ENCODE measurements around the gene ACSM3.

ACSM3 gene

DNA sequence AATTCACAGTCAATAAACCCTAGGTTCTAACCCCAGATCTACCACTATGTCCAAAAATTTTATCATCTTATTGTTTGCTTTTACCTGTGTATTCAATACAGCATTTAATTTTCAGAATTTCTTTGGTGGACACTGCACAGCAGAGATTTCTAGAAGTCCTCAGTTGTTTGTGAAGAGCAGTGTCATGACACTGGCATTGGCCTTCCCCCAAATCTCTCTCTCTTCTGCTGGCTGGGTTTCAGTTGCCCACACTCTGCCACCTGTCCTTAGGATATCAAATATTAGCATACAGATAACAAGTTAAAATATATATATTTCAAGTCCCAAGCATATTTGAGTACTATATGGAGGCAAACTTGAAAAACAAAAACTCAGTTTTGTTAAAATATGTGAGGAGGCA is 20.2 kb upstream of the ACSM3 start:
- H3K4me1 ChIP-seq (ENCODE audit: insufficient read depth, low read length, poor library complexity, severe bottlenecking), result peaks cover 17% of the 10 kb centered on the region
- peaks cover 13% of the 10 kb centered on the region; the same call in 1 of the 2 replicates for H3K9me3 ChIP-seq (ENCODE audit: insufficient read depth, low read depth, low read length)
- no peaks in the 10 kb centered on the region for H3K27me3 ChIP-seq (ENCODE audit: insufficient read depth, low read length, poor library complexity, severe bottlenecking)
- no peaks in the 10 kb centered on the region for H3F3A ChIP-seq (ENCODE audit: low read depth)
- H3K4me3 ChIP-seq (ENCODE audit: low read length, poor library complexity, severe bottlenecking), result no peak overlapping the region
- H3K79me2 ChIP-seq (ENCODE audit: insufficient read depth, low read length), result peaks cover 26% of the 10 kb centered on the region
- peaks cover 4% of the 10 kb centered on the region; the same call in 1 of the 2 replicates for H3K36me3 ChIP-seq (ENCODE audit: insufficient read depth, low read length)
- H3K4me2 ChIP-seq (ENCODE audit: low read depth, low read length, poor library complexity, severe bottlenecking), result no peak overlapping the region
- peaks cover 21% of the 10 kb centered on the region for H4K20me1 ChIP-seq (ENCODE audit: insufficient read depth, low read length, poor library complexity, severe bottlenecking)
- no peak overlapping the region for H2AFZ ChIP-seq (ENCODE audit: low read length)
- H3K9ac ChIP-seq (ENCODE audit: low read depth, low read length, poor library complexity, severe bottlenecking), result no peak overlapping the region
- TF ChIP-seq, protein P1, sequence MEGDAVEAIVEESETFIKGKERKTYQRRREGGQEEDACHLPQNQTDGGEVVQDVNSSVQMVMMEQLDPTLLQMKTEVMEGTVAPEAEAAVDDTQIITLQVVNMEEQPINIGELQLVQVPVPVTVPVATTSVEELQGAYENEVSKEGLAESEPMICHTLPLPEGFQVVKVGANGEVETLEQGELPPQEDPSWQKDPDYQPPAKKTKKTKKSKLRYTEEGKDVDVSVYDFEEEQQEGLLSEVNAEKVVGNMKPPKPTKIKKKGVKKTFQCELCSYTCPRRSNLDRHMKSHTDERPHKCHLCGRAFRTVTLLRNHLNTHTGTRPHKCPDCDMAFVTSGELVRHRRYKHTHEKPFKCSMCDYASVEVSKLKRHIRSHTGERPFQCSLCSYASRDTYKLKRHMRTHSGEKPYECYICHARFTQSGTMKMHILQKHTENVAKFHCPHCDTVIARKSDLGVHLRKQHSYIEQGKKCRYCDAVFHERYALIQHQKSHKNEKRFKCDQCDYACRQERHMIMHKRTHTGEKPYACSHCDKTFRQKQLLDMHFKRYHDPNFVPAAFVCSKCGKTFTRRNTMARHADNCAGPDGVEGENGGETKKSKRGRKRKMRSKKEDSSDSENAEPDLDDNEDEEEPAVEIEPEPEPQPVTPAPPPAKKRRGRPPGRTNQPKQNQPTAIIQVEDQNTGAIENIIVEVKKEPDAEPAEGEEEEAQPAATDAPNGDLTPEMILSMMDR (conservative IDR thresholded peaks at IDR 0.05; ENCODE audit: low read length), result no peak
- no peak for TF ChIP-seq EZH2phosphoT487 (IDR thresholded peaks at IDR 0.05; ENCODE audit: borderline replicate concordance)
- H3K9me2 ChIP-seq (replicated peaks; ENCODE audit: low read depth, low read length), result no peaks in the 10 kb centered on the region

- peaks cover 13% of the 10 kb centered on the region; the same call in 1 of the 2 replicates for H3K9me3 ChIP-seq (ENCODE audit: insufficient read depth, low read depth, low read length)
- no peaks in the 10 kb centered on the region for H3F3A ChIP-seq (ENCODE audit: low read depth)
- H3K9ac ChIP-seq (ENCODE audit: low read depth, low read length, poor library complexity, severe bottlenecking), result no peak overlapping the region
- H3K36me3 ChIP-seq (ENCODE audit: insufficient read depth, low read length), result no peaks in the 10 kb centered on the region
- H3K27me3 ChIP-seq (ENCODE audit: insufficient read depth, low read length, poor library complexity, severe bottlenecking), result no peaks in the 10 kb centered on the region
- no peaks in the 10 kb centered on the region for H3K9me2 ChIP-seq (replicated peaks; ENCODE audit: low read depth, low read length)
- H2AFZ ChIP-seq (ENCODE audit: low read length), result no peak overlapping the region
- no peak overlapping the region for H3K4me2 ChIP-seq (ENCODE audit: low read depth, low read length, poor library complexity, severe bottlenecking)
- H3K4me1 ChIP-seq (ENCODE audit: insufficient read depth, low read length, poor library complexity, severe bottlenecking), result peaks cover 7% of the 10 kb centered on the region
- peaks cover 12% of the 10 kb centered on the region for H3K79me2 ChIP-seq (ENCODE audit: insufficient read depth, low read length)
- TF ChIP-seq EZH2phosphoT487 (IDR thresholded peaks at IDR 0.05; ENCODE audit: borderline replicate concordance), result no peak
- TF ChIP-seq, protein P1 (conservative IDR thresholded peaks at IDR 0.05; ENCODE audit: low read length), result no peak
- no peak overlapping the region for H3K4me3 ChIP-seq (ENCODE audit: low read length, poor library complexity, severe bottlenecking)
- peaks cover 11% of the 10 kb centered on the region for H4K20me1 ChIP-seq (ENCODE audit: insufficient read depth, low read length, poor library complexity, severe bottlenecking)
These were observed 18.8 kb upstream of the ACSM3 start for GRCh38 chr16:20744922-20745440.

DNA sequence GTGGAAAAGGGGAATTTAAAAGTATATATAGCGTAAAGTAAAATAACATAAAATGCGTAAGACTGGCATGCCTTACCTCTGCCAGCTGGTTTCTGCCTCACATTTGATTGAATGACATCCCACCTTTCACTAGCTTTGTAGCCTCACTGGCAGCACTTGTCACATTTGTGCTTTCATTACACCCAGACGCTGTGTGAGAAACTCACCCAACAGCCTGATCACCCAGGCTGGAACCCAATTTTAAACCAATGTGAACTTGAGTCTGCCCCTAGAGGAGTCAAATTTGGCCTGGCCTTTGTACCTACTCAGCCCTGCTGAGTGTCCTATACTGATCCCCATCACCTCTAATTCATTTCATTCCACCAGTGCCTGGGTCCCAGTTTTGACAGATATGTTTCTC is 17.4 kb upstream of the ACSM3 start:
- Histone ChIP-seq H3K9ac (ENCODE audit: low read depth, low read length, poor library complexity, severe bottlenecking) (no peak overlapping the region), H3K9me2 (replicated peaks; ENCODE audit: low read depth, low read length) (no peaks in the 10 kb centered on the region), H4K20me1 (ENCODE audit: insufficient read depth, low read length, poor library complexity, severe bottlenecking) (no peaks in the 10 kb centered on the region), H3K27me3 (ENCODE audit: insufficient read depth, low read length, poor library complexity, severe bottlenecking) (no peaks in the 10 kb centered on the region), H3K4me2 (ENCODE audit: low read depth, low read length, poor library complexity, severe bottlenecking) (no peak overlapping the region), H3F3A (ENCODE audit: low read depth) (no peaks in the 10 kb centered on the region), H3K4me3 (ENCODE audit: low read length, poor library complexity, severe bottlenecking) (no peak overlapping the region), H3K9me3 (ENCODE audit: insufficient read depth, low read depth, low read length) (peaks cover 13% of the 10 kb centered on the region; the same call in 1 of the 2 replicates), H3K36me3 (ENCODE audit: insufficient read depth, low read length) (no peaks in the 10 kb centered on the region), H3K79me2 (ENCODE audit: insufficient read depth, low read length) (no peaks in the 10 kb centered on the region), H3K4me1 (ENCODE audit: insufficient read depth, low read length, poor library complexity, severe bottlenecking) (peaks cover 5% of the 10 kb centered on the region), H2AFZ (ENCODE audit: low read length) (no peak overlapping the region)
- TF ChIP-seq EZH2phosphoT487 (IDR thresholded peaks at IDR 0.05; ENCODE audit: borderline replicate concordance), result no peak

Data from Loucy (cell line).